Brain pericyte (primary cell): ENCODE measurements around the gene ERMAP.
"Not testable (repeated sequence)": the region's sequence is repeated elsewhere in the genome, so short reads cannot be mapped to it uniquely, and the experiment has no call there.

Experiments
- DNase-seq: peaks from one replicate; pipeline ENCODE4 v3.0.0-alpha.2; 2012; ENCODE audit warnings: low read depth, low spot score

ERMAP gene

GRCh38 chr1:42844592-42845140 is 27.7 kb downstream of the ERMAP start:
- no peak for DNase-seq

GRCh38 chr1:42845193-42845592 is 28.3 kb downstream of the ERMAP start:
- DNase-seq = no peak

- DNase-seq = no peak
Measured at GRCh38 chr1:42845866-42846256, 28.9 kb downstream of the ERMAP start.

- DNase-seq = peak; percentile 85
Measured at GRCh38 chr1:42846257-42847110, 29.6 kb downstream of the ERMAP start, which contains the start of gene ZNF691. ZNF691 (plus strand) TSS chr1:42846613; CDS start chr1:42849659, 3,046 bp downstream.

GRCh38 chr1:42847111-42847595 is 30.2 kb downstream of the ERMAP start:
- DNase-seq = no peak

- DNase-seq = no peak
Measured at GRCh38 chr1:42847721-42848460, 31.0 kb downstream of the ERMAP start.

GRCh38 chr1:42848823-42849537 is 32.1 kb downstream of the ERMAP start:
- no peak for DNase-seq

- no peak for DNase-seq
Measured at GRCh38 chr1:42849944-42850343, 33.0 kb downstream of the ERMAP start.

- no peak for DNase-seq
Measured at GRCh38 chr1:42851420-42851819, 34.5 kb downstream of the ERMAP start.

- DNase-seq = no peak
Measured at GRCh38 chr1:42851960-42852607, 35.2 kb downstream of the ERMAP start.

- DNase-seq = no peak
Measured at GRCh38 chr1:42852608-42852980, 35.7 kb downstream of the ERMAP start.

GRCh38 chr1:42853116-42853884 is 36.4 kb downstream of the ERMAP start:
- no peak for DNase-seq

GRCh38 chr1:42856554-42856953 is 39.6 kb downstream of the ERMAP start:
- DNase-seq = not testable (repeated sequence)

- not testable (repeated sequence) for DNase-seq
Measured at GRCh38 chr1:42859366-42859765, 42.4 kb downstream of the ERMAP start.

- DNase-seq = no peak
Measured at GRCh38 chr1:42860339-42861013, 43.6 kb downstream of the ERMAP start.

- no peak for DNase-seq
Measured at GRCh38 chr1:42861014-42861399, 44.1 kb downstream of the ERMAP start.

GRCh38 chr1:42866549-42866948 is 49.6 kb downstream of the ERMAP start:
- DNase-seq = no peak

GRCh38 chr1:42868466-42868865 is 51.5 kb downstream of the ERMAP start:
- DNase-seq = not testable (repeated sequence)

GRCh38 chr1:42869254-42869653 is 52.3 kb downstream of the ERMAP start:
- DNase-seq = not testable (repeated sequence)

- not testable (repeated sequence) for DNase-seq
Measured at GRCh38 chr1:42869751-42870150, 52.8 kb downstream of the ERMAP start.
